MCF 10A (cell line): Measurements from ENCODE around the gene LIME1. TPM values are rescaled to one million over a fixed set of nuclear protein-coding genes. Genes with fewer than 3 reads are reported as not detected.

Source experiments
- BruUV-seq: library from RNA; stranded (reverse); fragments of 400-500 nt; replicated peaks from 2 replicates; lab custom pipeline; 2021; lab: Mats Ljungman, UMichigan
- CTCF ChIA-PET: fragments of 300-600 bp; sonication (Branson Sonifier 250); formaldehyde crosslinking; extraction: SDS; loops from one replicate; lab custom pipeline; 2021; ENCODE audit warnings: antibody characterized with exemption, inconsistent platforms; lab: Yijun Ruan, JAX
- POLR2A ChIA-PET: fragments of 300-600, 350-650 bp; sonication (Branson Sonifier 250); formaldehyde crosslinking; extraction: SDS; loops from one replicate; lab custom pipeline; 2020; ENCODE audit warnings: antibody characterized with exemption, inconsistent platforms; lab: Yijun Ruan, JAX
- DNase-seq: peaks from one replicate; pipeline ENCODE4 v3.0.0-alpha.2; 2018; ENCODE audit not compliant: unreplicated experiment
- H3K27ac Mint-ChIP-seq: one replicate; pipeline ENCODE4 v1.8.0; 2022; ENCODE audit warnings: mild to moderate bottlenecking, low read depth, mixed read lengths; ENCODE audit not compliant: unreplicated experiment
- H3K27me3 Mint-ChIP-seq: one replicate; pipeline ENCODE4 v1.8.0; 2022; ENCODE audit warnings: mixed read lengths; ENCODE audit not compliant: insufficient read depth, unreplicated experiment
- H3K36me3 Mint-ChIP-seq: one replicate; pipeline ENCODE4 v1.8.0; 2022; ENCODE audit warnings: mild to moderate bottlenecking, moderate library complexity, mixed read lengths; ENCODE audit not compliant: insufficient read depth, unreplicated experiment
- H3K4me1 Mint-ChIP-seq: one replicate; pipeline ENCODE4 v1.8.0; 2022; ENCODE audit warnings: mixed read lengths; ENCODE audit not compliant: insufficient read depth, unreplicated experiment
- H3K4me3 Mint-ChIP-seq: one replicate; pipeline ENCODE4 v1.8.0; 2022; ENCODE audit warnings: mild to moderate bottlenecking, moderate library complexity, mixed read lengths; ENCODE audit not compliant: unreplicated experiment
- H3K9me3 Mint-ChIP-seq: one replicate; pipeline ENCODE4 v1.8.0; 2022; ENCODE audit warnings: mixed read lengths; ENCODE audit not compliant: unreplicated experiment
- CTCF ChIP-seq: fragments of 200-600 bp; IDR thresholded peaks from one replicate; pipeline ENCODE4 v1.8.0; 2022; ENCODE audit warnings: antibody characterized with exemption, mild to moderate bottlenecking; ENCODE audit not compliant: unreplicated experiment
- intact Hi-C: fragments of 100-400 bp; cut with micrococcal nuclease; formaldehyde crosslinking; loops from 2 replicates; pipeline ENCODE4 v1.14.1; 2022
- total RNA-seq: library from RNA; stranded (reverse); gene quantifications from 2 replicates; pipeline ENCODE4 v1.2.3, GENCODE V29; 2022

LIME1 gene
- total RNA-seq, 1 experiment from 2014 or later: 10.1 TPM

- Mint-ChIP-seq H3K27me3 (peaks cover 16% of the 10 kb centered on the region), H3K36me3 (peaks cover 6% of the 10 kb centered on the region), H3K9me3 (no peaks in the 10 kb centered on the region), H3K27ac (no peak overlapping the region), H3K4me1 (no peaks in the 10 kb centered on the region), H3K4me3 (no peak overlapping the region)
- no peak for DNase-seq
- BruUV-seq: no TSS peak
- no peak for TF ChIP-seq CTCF
- ChIA-PET CTCF (no interaction called here), POLR2A (interaction anchor here (1.0 kb wide), 1 partner anchor 8 kb away, joined by 8 read pairs; no protein-coding TSS in a partner anchor)
- intact Hi-C loops: no loop called here
These were observed 16.9 kb downstream of the LIME1 start for GRCh38 chr20:63753381-63753780.

- ChIA-PET POLR2A (interaction anchor here (1.0 to 1.5 kb wide), 2 partner anchors 9 to 47 kb away, joined by 3 to 8 read pairs; partner anchors contain the start of genes ARFRP1 and ZGPAT), CTCF (no interaction called here)
- intact Hi-C loops: no loop called here
- H3K9me3 Mint-ChIP-seq: no peaks in the 10 kb centered on the region
- peaks cover 22% of the 10 kb centered on the region for H3K27me3 Mint-ChIP-seq
- H3K36me3 Mint-ChIP-seq: peaks cover 2% of the 10 kb centered on the region
- no peak overlapping the region for H3K27ac Mint-ChIP-seq
- H3K4me3 Mint-ChIP-seq: no peak overlapping the region
- DNase-seq: no peak
- no peak for TF ChIP-seq CTCF
- no peaks in the 10 kb centered on the region for H3K4me1 Mint-ChIP-seq
- BruUV-seq: no TSS peak
These were observed 17.5 kb downstream of the LIME1 start for GRCh38 chr20:63754008-63754407.

- no peak for TF ChIP-seq CTCF
- intact Hi-C loops: no loop called here
- Mint-ChIP-seq H3K4me3 (no peak overlapping the region), H3K27ac (no peak overlapping the region), H3K9me3 (no peaks in the 10 kb centered on the region), H3K4me1 (no peaks in the 10 kb centered on the region), H3K36me3 (no peaks in the 10 kb centered on the region), H3K27me3 (peaks cover 31% of the 10 kb centered on the region)
- ChIA-PET CTCF (interaction anchor here (0.7 to 1.9 kb wide), 2 partner anchors 18 to 30 kb away, joined by 3 to 6 read pairs; no protein-coding TSS in a partner anchor), POLR2A (interaction anchor here (0.6 to 1.7 kb wide), 4 partner anchors 11 to 98 kb away, joined by 3 to 5 read pairs (median 4); no protein-coding TSS in a partner anchor)
- no TSS peak for BruUV-seq
- DNase-seq: no peak
These were observed 19.6 kb downstream of the LIME1 start for GRCh38 chr20:63755933-63756647.

GRCh38 chr20:63756648-63756991 lies 20.2 kb downstream of the LIME1 start:
- no peaks in the 10 kb centered on the region for H3K36me3 Mint-ChIP-seq
- no TSS peak for BruUV-seq
- no peak for DNase-seq
- H3K27me3 Mint-ChIP-seq: peaks cover 31% of the 10 kb centered on the region
- POLR2A ChIA-PET: interaction anchor here (0.7 kb wide), 1 partner anchor 51 kb away, joined by 3 read pairs; no protein-coding TSS in a partner anchor
- CTCF ChIA-PET: interaction anchor here (0.7 kb wide), 1 partner anchor 32 kb away, joined by 3 read pairs; no protein-coding TSS in a partner anchor
- intact Hi-C loops: no loop called here
- H3K4me1 Mint-ChIP-seq: no peaks in the 10 kb centered on the region
- TF ChIP-seq CTCF: no peak
- no peak overlapping the region for H3K27ac Mint-ChIP-seq
- H3K9me3 Mint-ChIP-seq: no peaks in the 10 kb centered on the region
- no peak overlapping the region for H3K4me3 Mint-ChIP-seq
